ENCODE results near the gene SPAG16. TPM values are rescaled to one million over a fixed set of nuclear protein-coding genes. Genes with fewer than 3 reads are reported as not detected.

SPAG16 gene
- total and polyA plus RNA-seq, 10 donors = 9.0 to 19.7 (median 12.2) TPM

- Histone ChIP-seq H3K27ac (no peak overlapping the region), H3K36me3 (no peaks in the 10 kb centered on the region), H3K4me3 (no peak overlapping the region), H3K9me3 (no peaks in the 10 kb centered on the region), H3K4me1 (no peaks in the 10 kb centered on the region), H3K27me3 (replicated peaks in 1 of 7) (no peaks in the 10 kb centered on the region)
- 57 to 88% (median 85%) methylated on average over 4 of the region's 4 CpGs for WGBS, 5 donors
- no peak for DNase-seq
- no peak for TF ChIP-seq POLR2A (IDR thresholded peaks at IDR 0.05)
- no peak for TF ChIP-seq POLR2AphosphoS5 (IDR thresholded peaks at IDR 0.05)
- intact Hi-C loops (cut with DNase I; ENCODE audit: low total_unique reads) = no loop called here
Observed at GRCh38 chr2:214096208-214096715, 812.0 kb downstream of the SPAG16 start.

GRCh38 chr2:214098811-214099210 is 814.5 kb downstream of the SPAG16 start:
- H3K9me3 ChIP-seq = no peaks in the 10 kb centered on the region
- no peaks in the 10 kb centered on the region for H3K27me3 ChIP-seq (replicated peaks in 1 of 7)
- H3K4me3 ChIP-seq = no peak overlapping the region
- 34 to 61% (median 49%) methylated on average over 1 of the region's 1 CpG for WGBS, 5 donors
- no peaks in the 10 kb centered on the region for H3K4me1 ChIP-seq
- no peak for DNase-seq
- H3K27ac ChIP-seq = no peak overlapping the region
- no peak for TF ChIP-seq CTCF (IDR thresholded peaks at IDR 0.05 in 8 of 11, conservative IDR thresholded peaks at IDR 0.05 in 3 of 11)
- no peak for TF ChIP-seq POLR2A (IDR thresholded peaks at IDR 0.05)
- no peak for TF ChIP-seq POLR2AphosphoS5 (IDR thresholded peaks at IDR 0.05)
- intact Hi-C loops (cut with DNase I; ENCODE audit: low total_unique reads) = no loop called here
- no peaks in the 10 kb centered on the region for H3K36me3 ChIP-seq

GRCh38 chr2:214100488-214100887 is 816.2 kb downstream of the SPAG16 start:
- Histone ChIP-seq H3K36me3 (no peaks in the 10 kb centered on the region), H3K9me3 (no peaks in the 10 kb centered on the region), H3K4me3 (no peak overlapping the region), H3K27me3 (replicated peaks in 1 of 7) (no peaks in the 10 kb centered on the region), H3K4me1 (no peaks in the 10 kb centered on the region), H3K27ac (no peak overlapping the region)
- intact Hi-C loops (cut with DNase I; ENCODE audit: low total_unique reads) = no loop called here
- TF ChIP-seq POLR2A (IDR thresholded peaks at IDR 0.05) (no peak), POLR2AphosphoS5 (IDR thresholded peaks at IDR 0.05) (no peak), CTCF (IDR thresholded peaks at IDR 0.05 in 8 of 11, conservative IDR thresholded peaks at IDR 0.05 in 3 of 11) (no peak)
- no peak for DNase-seq
- WGBS, 5 donors = 76 to 86% (median 82%) methylated on average over 4 of the region's 4 CpGs

- intact Hi-C loops (cut with DNase I; ENCODE audit: low total_unique reads) = no loop called here
- TF ChIP-seq POLR2A (IDR thresholded peaks at IDR 0.05) = no peak
- no peak for TF ChIP-seq POLR2AphosphoS5 (IDR thresholded peaks at IDR 0.05)
- no peak for TF ChIP-seq CTCF (IDR thresholded peaks at IDR 0.05 in 8 of 11, conservative IDR thresholded peaks at IDR 0.05 in 3 of 11)
- no peak overlapping the region for H3K27ac ChIP-seq
- no peak overlapping the region for H3K4me3 ChIP-seq
- H3K9me3 ChIP-seq = no peaks in the 10 kb centered on the region
- 2 to 7% (median 5%) methylated on average over 5 of the region's 5 CpGs for WGBS, 5 donors
- DNase-seq = no peak
- no peaks in the 10 kb centered on the region for H3K36me3 ChIP-seq
- H3K27me3 ChIP-seq (replicated peaks in 1 of 7) = no peaks in the 10 kb centered on the region
- no peaks in the 10 kb centered on the region for H3K4me1 ChIP-seq
Observed at GRCh38 chr2:214103276-214104001, 819.2 kb downstream of the SPAG16 start.

Measured in spleen (tissue), 11 donors.